Spinal cord (tissue), 10 donors: ENCODE data around the gene GADL1. TPM values are rescaled to one million over a fixed set of nuclear protein-coding genes. Genes with fewer than 3 reads are reported as not detected.

Source experiments
- DNase-seq, 6 donors: peaks; one replicate each; pipeline versions ENCODE4 v3.0.0 to v3.0.0-alpha.2; 2013 to 2015; ENCODE audit warnings: low spot score in 6 of 6, low read depth in 4 of 6
- H3K27ac ChIP-seq: one replicate; pipeline ENCODE4 v1.5.1; 2013; ENCODE audit warnings: low read depth, low read length, control low read depth
- H3K27me3 ChIP-seq: one replicate; pipeline ENCODE4 v1.6.1; 2013; ENCODE audit warnings: low read length; ENCODE audit not compliant: control insufficient read depth, insufficient read depth
- H3K36me3 ChIP-seq: one replicate; pipeline ENCODE4 v1.6.1; 2013; ENCODE audit warnings: low read length; ENCODE audit not compliant: control insufficient read depth, insufficient read depth
- H3K4me1 ChIP-seq: one replicate; pipeline ENCODE4 v1.6.1; 2013; ENCODE audit warnings: low read length; ENCODE audit not compliant: control insufficient read depth, insufficient read depth
- H3K4me3 ChIP-seq: one replicate; pipeline ENCODE4 v1.5.1; 2013; ENCODE audit warnings: low read depth, low read length, control low read depth
- H3K9me3 ChIP-seq: one replicate; pipeline ENCODE4 v1.6.1; 2013; ENCODE audit warnings: low read length; ENCODE audit not compliant: control insufficient read depth, insufficient read depth
- WGBS: methylation state at CpG from one replicate; pipeline ENCODE4 v1.1.5; 2013; ENCODE audit warnings: missing lambda C conversion rate; ENCODE audit not compliant: insufficient coverage; 5-methylcytosine and 5-hydroxymethylcytosine counted together
- polyA plus RNA-seq, 2 donors: library from polyadenylated mRNA; unstranded; fragments of 120-200 nt; gene quantifications; one replicate each; pipeline ENCODE4 v1.2.1, GENCODE V29; 2013; ENCODE audit not compliant: insufficient read length in 2 of 2
- total RNA-seq, 2 donors: library from RNA; depleted of rRNA in 1 of 2; stranded (reverse); fragments of 120-200 nt in 1 of 2; fragments of >200 nt in 1 of 2; gene quantifications; one replicate each; pipeline versions ENCODE4 v1.2.3 to v1.2.4, GENCODE V29; 2013 to 2014
- donor health status: healthy.

Gene GADL1
- total and polyA plus RNA-seq, 4 donors = 0.21 to 0.79 (median 0.48) TPM

DNA sequence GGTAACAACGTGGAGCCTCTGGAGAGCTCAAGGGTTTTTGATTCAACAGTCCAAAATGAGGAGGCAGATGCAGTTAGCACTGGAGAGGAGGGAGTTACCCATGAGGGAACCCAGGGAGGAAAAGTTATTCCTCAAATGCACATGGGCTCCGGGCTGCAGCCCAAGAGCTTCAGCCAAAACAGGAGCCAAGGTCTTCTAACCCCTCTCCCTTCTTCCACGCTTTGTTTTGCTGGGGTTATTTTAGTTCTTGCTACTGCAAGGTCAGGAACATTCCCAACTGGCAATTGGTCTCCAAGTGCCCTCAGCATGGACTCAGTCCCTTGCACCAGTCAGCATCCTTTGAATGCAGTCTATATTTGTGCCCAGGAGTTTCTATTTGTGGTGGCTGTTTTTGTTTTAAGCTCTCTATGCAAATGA, 198.1 kb downstream of the GADL1 start:
- no peak overlapping the region for H3K27ac ChIP-seq
- WGBS = no CpG with 5 or more reads among the region's 3 CpGs
- H3K4me1 ChIP-seq = no peaks in the 10 kb centered on the region
- H3K27me3 ChIP-seq = no peaks in the 10 kb centered on the region
- H3K4me3 ChIP-seq = no peak overlapping the region
- DNase-seq = peak in 1 of 6 donors; percentile 75
- no peaks in the 10 kb centered on the region for H3K9me3 ChIP-seq
- H3K36me3 ChIP-seq = no peaks in the 10 kb centered on the region

DNA sequence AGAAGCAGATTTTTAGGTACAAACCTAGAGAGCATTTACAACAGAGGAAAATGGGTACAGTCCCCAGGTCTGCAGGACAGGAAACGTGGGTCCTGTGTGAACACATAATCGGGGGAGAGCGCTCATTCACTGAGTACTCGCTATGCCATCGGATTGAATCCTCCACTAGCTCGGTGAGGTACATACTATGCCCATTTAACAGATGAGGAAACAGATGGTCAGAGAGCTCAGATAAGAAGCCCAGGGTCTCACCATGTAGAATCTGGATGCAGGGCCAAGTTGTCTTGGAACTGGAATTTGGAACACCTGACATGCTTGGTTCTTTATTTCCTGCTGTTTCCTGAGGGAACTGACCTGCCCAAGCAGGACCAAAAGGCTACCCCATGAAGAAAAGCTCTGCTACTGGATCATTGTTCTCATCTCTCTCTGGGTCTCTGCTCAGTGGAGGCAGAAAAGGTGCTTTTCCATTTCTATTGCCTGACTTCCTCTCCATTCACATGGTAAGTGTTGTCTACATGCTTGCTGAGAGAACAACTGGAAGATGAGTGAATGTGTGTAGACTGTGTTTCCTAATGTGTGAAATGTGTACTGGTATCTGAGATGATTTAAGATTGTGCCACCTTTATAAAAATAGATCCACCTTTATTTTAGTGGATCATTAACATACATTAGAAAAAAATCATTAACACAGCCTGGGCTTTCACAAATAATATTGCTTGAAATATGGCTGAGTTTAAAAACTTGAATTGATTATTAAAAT, 199.0 kb downstream of the GADL1 start:
- Histone ChIP-seq H3K4me1 (peaks cover 4% of the 10 kb centered on the region), H3K27ac (no peak overlapping the region), H3K36me3 (no peaks in the 10 kb centered on the region), H3K27me3 (no peaks in the 10 kb centered on the region), H3K4me3 (no peak overlapping the region), H3K9me3 (no peaks in the 10 kb centered on the region)
- DNase-seq = no peak
- WGBS = 94% methylated on average over 6 of the region's 6 CpGs

DNA sequence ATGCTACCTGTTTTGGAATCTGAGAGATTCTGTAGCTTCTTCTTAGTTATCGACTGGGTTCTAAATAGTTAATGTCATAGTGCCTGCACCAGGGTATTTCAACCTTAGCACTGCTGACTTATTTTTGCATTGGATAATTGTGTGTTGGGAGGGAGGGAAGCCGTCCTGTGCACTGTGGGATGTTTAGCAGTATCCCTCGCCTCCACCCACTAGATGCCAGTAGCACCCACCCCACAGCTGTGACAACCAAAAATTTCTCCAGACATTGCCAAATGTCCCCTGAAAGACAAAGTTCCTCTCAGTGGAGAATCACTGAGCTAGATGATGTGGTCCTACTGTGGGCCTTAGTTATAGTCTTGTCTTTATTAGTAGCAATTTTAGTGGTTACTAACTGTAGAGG, 199.8 kb downstream of the GADL1 start:
- no peaks in the 10 kb centered on the region for H3K36me3 ChIP-seq
- WGBS = 100% methylated on average over 1 of the region's 3 CpGs
- no peaks in the 10 kb centered on the region for H3K27me3 ChIP-seq
- no peak for DNase-seq
- H3K9me3 ChIP-seq = no peaks in the 10 kb centered on the region
- peaks cover 4% of the 10 kb centered on the region for H3K4me1 ChIP-seq
- H3K4me3 ChIP-seq = no peak overlapping the region
- H3K27ac ChIP-seq = no peak overlapping the region

DNA sequence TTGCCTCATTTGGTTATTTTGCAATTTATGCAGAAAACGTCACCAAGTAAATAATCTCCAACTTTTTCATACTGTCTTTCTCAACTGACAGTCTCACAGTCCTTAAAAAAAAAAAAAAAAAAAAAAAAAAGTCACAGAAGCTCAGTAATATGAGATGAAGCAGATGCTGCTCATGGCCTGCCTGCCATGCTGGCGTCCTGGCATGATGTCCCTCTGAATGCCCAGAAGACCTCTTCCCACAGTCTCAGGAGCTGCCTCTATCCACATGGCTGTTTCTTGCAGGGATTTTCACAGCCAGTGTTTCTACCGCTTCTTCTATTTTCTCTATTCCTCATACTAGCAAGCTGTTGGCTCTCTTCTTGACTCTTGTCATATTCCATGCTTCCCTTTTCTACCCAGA, 200.3 kb downstream of the GADL1 start:
- WGBS = 100% methylated on average over 1 of the region's 3 CpGs
- Histone ChIP-seq H3K36me3 (no peaks in the 10 kb centered on the region), H3K4me1 (peaks cover 4% of the 10 kb centered on the region), H3K9me3 (no peaks in the 10 kb centered on the region), H3K27me3 (no peaks in the 10 kb centered on the region), H3K27ac (no peak overlapping the region), H3K4me3 (no peak overlapping the region)
- no peak for DNase-seq

DNA sequence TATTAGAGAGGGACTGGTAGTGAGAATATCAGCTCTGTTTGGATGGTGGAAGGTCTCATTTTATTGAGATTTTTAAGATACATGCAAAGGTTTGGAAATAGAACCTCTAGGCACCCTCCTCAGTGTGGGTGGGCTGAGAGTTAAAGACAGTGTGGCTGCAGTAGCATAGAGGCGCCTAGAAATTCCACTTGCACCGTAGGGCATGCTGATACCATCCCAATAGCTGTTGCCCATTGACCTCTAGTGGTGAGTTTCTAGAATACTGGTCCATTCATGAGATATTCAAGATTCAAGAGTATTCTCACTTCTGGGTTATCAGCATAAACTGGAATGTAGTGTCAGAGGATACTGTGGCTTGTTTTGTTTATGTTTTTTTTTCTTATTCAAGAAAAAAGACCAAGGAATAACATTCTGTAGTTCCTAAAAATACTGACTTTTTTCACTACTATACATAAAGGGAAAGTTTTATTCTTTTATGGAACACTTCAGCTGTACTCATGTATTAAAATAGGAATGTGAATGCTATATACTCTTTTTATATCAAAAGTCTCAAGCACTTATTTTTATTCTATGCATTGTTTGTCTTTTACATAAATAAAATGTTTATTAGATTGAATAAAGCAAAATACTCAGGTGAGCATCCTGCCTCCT, 200.9 kb downstream of the GADL1 start:
- Histone ChIP-seq H3K4me1 (peaks cover 8% of the 10 kb centered on the region), H3K27ac (peak overlapping the region; percentile 41), H3K9me3 (no peaks in the 10 kb centered on the region), H3K4me3 (no peak overlapping the region), H3K27me3 (no peaks in the 10 kb centered on the region), H3K36me3 (no peaks in the 10 kb centered on the region)
- no CpG with 5 or more reads among the region's 2 CpGs for WGBS
- peak in 3 of 6 donors; percentile 57 to 93 (median 86) for DNase-seq

DNA sequence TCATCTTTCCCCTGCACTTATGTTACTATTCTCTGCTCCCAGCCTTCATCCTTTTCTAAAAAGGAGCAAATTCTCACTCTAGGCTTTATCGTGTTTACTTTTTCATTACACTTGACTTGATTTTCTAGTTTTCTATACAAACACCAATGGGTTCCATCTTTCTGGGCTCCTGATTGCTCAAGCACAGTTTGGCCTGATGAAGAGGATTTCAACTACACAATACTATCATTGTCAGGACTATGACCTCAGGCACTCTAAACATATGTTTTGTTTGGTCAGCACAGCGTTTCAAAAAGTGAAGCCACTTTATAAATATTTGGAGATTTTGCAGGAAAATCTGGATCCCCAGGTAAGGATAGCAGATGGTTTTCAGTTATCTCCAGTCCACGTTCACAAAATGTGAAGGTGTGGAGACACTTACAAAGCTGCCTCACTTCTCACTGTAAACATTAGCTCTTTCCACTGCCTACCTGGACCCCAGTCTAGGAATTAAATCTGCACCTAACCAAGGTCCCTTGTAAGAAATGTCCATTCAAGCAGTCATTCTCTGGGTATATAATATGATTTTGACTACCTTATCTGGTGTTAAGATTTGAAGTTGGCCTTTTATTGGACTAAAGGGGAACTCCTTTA, 201.8 kb downstream of the GADL1 start:
- Histone ChIP-seq H3K27ac (peak overlapping the region; percentile 41), H3K36me3 (no peaks in the 10 kb centered on the region)
- WGBS = no CpG with 5 or more reads among the region's 3 CpGs

DNA sequence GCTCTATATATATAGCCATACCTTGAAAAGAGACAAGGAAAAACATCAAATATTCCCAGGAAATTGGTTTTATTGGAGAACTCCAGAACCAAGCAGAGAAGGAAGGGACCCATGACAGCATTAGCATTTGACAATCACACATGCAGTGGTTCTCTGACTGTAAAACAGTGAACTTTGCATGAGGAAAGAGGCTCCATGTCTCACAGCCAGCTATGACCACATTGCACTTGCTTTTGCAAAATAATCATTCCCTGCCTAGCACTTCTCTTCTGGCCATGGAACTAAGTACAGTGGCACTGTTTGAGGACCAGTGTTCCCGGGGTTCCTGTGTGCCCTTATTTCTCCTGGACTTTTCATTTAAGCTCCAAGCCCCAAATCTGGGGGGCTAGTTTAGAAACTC, 202.5 kb downstream of the GADL1 start:
- peaks cover 8% of the 10 kb centered on the region for H3K4me1 ChIP-seq
- H3K9me3 ChIP-seq = no peaks in the 10 kb centered on the region
- no peak overlapping the region for H3K27ac ChIP-seq
- no peak overlapping the region for H3K4me3 ChIP-seq
- DNase-seq = no peak
- WGBS = 100% methylated on average over 1 of the region's 1 CpG
- H3K27me3 ChIP-seq = no peaks in the 10 kb centered on the region
- no peaks in the 10 kb centered on the region for H3K36me3 ChIP-seq

More for the DNA sequence above, 201.8 kb downstream of the GADL1 start:
- Histone ChIP-seq H3K27me3 (no peaks in the 10 kb centered on the region), H3K9me3 (no peaks in the 10 kb centered on the region), H3K4me3 (no peak overlapping the region), H3K4me1 (peaks cover 8% of the 10 kb centered on the region)
- DNase-seq = no peak

DNA sequence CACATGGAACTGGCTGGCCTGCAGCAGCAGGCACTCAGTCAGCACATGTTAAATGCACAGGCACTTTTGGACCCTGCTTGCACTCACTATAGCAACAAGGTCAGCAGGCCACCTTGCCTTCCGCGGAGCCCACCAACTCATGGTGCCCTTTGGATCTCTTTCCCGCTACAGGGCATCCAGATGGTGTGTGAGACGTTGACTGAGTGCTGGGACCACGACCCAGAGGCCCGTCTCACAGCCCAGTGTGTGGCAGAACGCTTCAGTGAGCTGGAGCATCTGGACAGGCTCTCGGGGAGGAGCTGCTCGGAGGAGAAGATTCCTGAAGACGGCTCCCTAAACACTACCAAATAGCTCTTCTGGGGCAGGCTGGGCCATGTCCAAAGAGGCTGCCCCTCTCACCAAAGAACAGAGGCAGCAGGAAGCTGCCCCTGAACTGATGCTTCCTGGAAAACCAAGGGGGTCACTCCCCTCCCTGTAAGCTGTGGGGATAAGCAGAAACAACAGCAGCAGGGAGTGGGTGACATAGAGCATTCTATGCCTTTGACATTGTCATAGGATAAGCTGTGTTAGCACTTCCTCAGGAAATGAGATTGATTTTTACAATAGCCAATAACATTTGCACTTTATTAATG, 203.1 kb downstream of the GADL1 start:
- H3K27me3 ChIP-seq = no peaks in the 10 kb centered on the region
- peaks cover 8% of the 10 kb centered on the region for H3K4me1 ChIP-seq
- no peak overlapping the region for H3K4me3 ChIP-seq
- peak overlapping the region; percentile 16 for H3K27ac ChIP-seq
- DNase-seq = no peak
- 49% methylated on average over 8 of the region's 10 CpGs for WGBS
- H3K9me3 ChIP-seq = no peaks in the 10 kb centered on the region
- H3K36me3 ChIP-seq = no peaks in the 10 kb centered on the region

DNA sequence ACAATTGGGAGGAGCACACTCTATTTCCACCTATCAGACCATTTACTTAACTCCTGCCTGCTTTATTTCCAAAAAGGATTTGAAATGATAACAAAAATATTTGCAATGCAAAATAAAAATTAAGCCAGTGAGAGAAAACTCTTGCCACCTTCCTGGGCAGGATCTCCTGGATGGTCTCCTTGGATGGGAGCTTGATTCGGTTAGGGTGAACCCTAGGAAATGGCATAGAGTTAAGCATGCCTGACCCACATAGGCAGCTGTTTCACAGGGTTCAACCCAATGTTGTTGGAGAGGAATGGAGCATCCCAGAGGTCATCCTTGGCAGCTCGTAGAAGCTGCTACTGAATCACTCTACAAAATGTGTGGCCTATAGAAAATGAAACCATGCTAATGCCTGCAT, 204.3 kb downstream of the GADL1 start:
- Histone ChIP-seq H3K4me1 (peaks cover 8% of the 10 kb centered on the region), H3K9me3 (no peaks in the 10 kb centered on the region), H3K27me3 (no peaks in the 10 kb centered on the region), H3K4me3 (no peak overlapping the region), H3K27ac (peak overlapping the region; percentile 20), H3K36me3 (no peaks in the 10 kb centered on the region)
- no peak for DNase-seq
- 83% methylated on average over 2 of the region's 2 CpGs for WGBS
